ENCODE measurements around the gene LRRC7.
"Not testable (repeated sequence)": the region's sequence is repeated elsewhere in the genome, so short reads cannot be mapped to it uniquely, and the experiment has no call there.

- TF ChIP-seq, protein P1, sequence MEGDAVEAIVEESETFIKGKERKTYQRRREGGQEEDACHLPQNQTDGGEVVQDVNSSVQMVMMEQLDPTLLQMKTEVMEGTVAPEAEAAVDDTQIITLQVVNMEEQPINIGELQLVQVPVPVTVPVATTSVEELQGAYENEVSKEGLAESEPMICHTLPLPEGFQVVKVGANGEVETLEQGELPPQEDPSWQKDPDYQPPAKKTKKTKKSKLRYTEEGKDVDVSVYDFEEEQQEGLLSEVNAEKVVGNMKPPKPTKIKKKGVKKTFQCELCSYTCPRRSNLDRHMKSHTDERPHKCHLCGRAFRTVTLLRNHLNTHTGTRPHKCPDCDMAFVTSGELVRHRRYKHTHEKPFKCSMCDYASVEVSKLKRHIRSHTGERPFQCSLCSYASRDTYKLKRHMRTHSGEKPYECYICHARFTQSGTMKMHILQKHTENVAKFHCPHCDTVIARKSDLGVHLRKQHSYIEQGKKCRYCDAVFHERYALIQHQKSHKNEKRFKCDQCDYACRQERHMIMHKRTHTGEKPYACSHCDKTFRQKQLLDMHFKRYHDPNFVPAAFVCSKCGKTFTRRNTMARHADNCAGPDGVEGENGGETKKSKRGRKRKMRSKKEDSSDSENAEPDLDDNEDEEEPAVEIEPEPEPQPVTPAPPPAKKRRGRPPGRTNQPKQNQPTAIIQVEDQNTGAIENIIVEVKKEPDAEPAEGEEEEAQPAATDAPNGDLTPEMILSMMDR (conservative IDR thresholded peaks at IDR 0.05; ENCODE audit: low read depth, low read length): not testable (repeated sequence)
- not testable (repeated sequence) for TF ChIP-seq EZH2 (IDR thresholded peaks at IDR 0.05; ENCODE audit: borderline replicate concordance, low read depth, low read length, poor library complexity, severe bottlenecking)
Observed at GRCh38 chr1:70045581-70045980, 477.9 kb downstream of the LRRC7 start.
